HCT116 (cell line): Measurements from ENCODE around the gene ARHGAP19. TPM values are rescaled to one million over a fixed set of nuclear protein-coding genes. Genes with fewer than 3 reads are reported as not detected.

Experiments
- ATAC-seq: fragments of 200-7000 bp; cut with Tn5 transposase; 2 replicates; pipeline ENCODE4 v1.9.1; 2020; ENCODE audit warnings: mild to moderate bottlenecking, moderate library complexity
- BruUV-seq: library from RNA; stranded (reverse); fragments of 400-500 nt; replicated peaks from 2 replicates; lab custom pipeline; 2021; lab: Mats Ljungman, UMichigan
- CTCF ChIA-PET: fragments of 300-600 bp; sonication (Branson Sonifier 250); formaldehyde crosslinking; loops from one replicate; lab custom pipeline; 2021; ENCODE audit warnings: antibody characterized with exemption; lab: Charles Lee
- POLR2A ChIA-PET: fragments of 300-600, 350-600 bp; sonication (Branson Sonifier 250); formaldehyde crosslinking; loops from one replicate; lab custom pipeline; 2021; ENCODE audit warnings: antibody characterized with exemption; lab: Charles Lee
- RAD21 ChIA-PET, 2 experiments: fragments of 300-600 bp; sonication (Branson Sonifier 250); formaldehyde crosslinking; loops; one replicate each; lab custom pipeline; 2023; ENCODE audit warnings: low total read pairs in 2 of 2; ENCODE audit not compliant: uncharacterized antibody in 2 of 2, unreplicated experiment in 2 of 2, low non-redundant PET in 1 of 2; lab: Charles Lee
- DNase-seq: peaks from one replicate; pipeline ENCODE4 v3.0.0-alpha.2; 2010; ENCODE audit warnings: low read depth, low spot score
- H2AFZ ChIP-seq: fragments of 200-600 bp; shearing (Covaris generic), sonication (generic); 2 replicates; pipeline ENCODE4 v1.6.1; 2017; ENCODE audit warnings: low read depth, mixed run types, mixed read lengths, antibody characterized with exemption, low read length; ENCODE audit not compliant: poor library complexity, severe bottlenecking
- H3K27ac ChIP-seq: 2 replicates; pipeline ENCODE4 v1.5.1; 2012; ENCODE audit warnings: low read depth, low read length
- H3K27me3 ChIP-seq: fragments of 200-600 bp; sonication (generic); 2 replicates; pipeline ENCODE4 v1.6.1; 2016; ENCODE audit warnings: mixed run types, low read length, mixed read lengths; ENCODE audit not compliant: insufficient read depth
- H3K36me3 ChIP-seq, 2 experiments: fragments of 200-500 bp in 1 of 2; fragments of 200-600 bp in 1 of 2; sonication (Bioruptor generic) in 1 of 2; sonication (generic) in 1 of 2; 2 replicates each; pipeline versions ENCODE4 v1.5.1 to v1.6.1; 2014 to 2016; ENCODE audit warnings: low read length in 2 of 2, inconsistent platforms in 1 of 2, mixed read lengths in 1 of 2, mixed run types in 1 of 2; ENCODE audit not compliant: insufficient read depth in 2 of 2, control insufficient read depth in 1 of 2
- H3K4me1 ChIP-seq, 2 experiments: fragments of 200-600 bp in 1 of 2; sonication (generic) in 1 of 2; 2 replicates each; pipeline versions ENCODE4 v1.5.1 to v1.6.1; 2012 to 2017; ENCODE audit warnings: low read length in 2 of 2, inconsistent platforms in 1 of 2, mild to moderate bottlenecking in 1 of 2, mixed read lengths in 1 of 2, mixed run types in 1 of 2, moderate library complexity in 1 of 2; ENCODE audit not compliant: insufficient read depth in 2 of 2, control insufficient read depth in 1 of 2
- H3K4me2 ChIP-seq: fragments of 200-600 bp; sonication (generic); 2 replicates; pipeline ENCODE4 v1.6.1; 2017; ENCODE audit warnings: mixed run types, low read length, mixed read lengths
- H3K4me3 ChIP-seq, 2 experiments: fragments of 200-600 bp in 1 of 2; sonication (generic) in 1 of 2; replicated peaks in 1 of 2; 2 replicates each; pipeline ENCODE4 v1.5.1; 2011 to 2016; ENCODE audit warnings: low read length in 2 of 2, control low read depth in 1 of 2, low read depth in 1 of 2, mild to moderate bottlenecking in 1 of 2, mixed read lengths in 1 of 2, mixed run types in 1 of 2
- H3K79me2 ChIP-seq: fragments of 200-600 bp; sonication (generic); 2 replicates; pipeline ENCODE4 v1.6.1; 2017; ENCODE audit warnings: mild to moderate bottlenecking, mixed run types, low read length, moderate library complexity, mixed read lengths; ENCODE audit not compliant: insufficient read depth
- H3K9ac ChIP-seq: fragments of 200-600 bp; sonication (generic); 2 replicates; pipeline ENCODE4 v1.6.1; 2016; ENCODE audit warnings: low read length, mixed read lengths
- H3K9me2 ChIP-seq: fragments of 200-600 bp; sonication (generic), shearing (Covaris generic); 2 replicates; pipeline ENCODE4 v1.6.1; 2017; ENCODE audit warnings: mixed run types, mild to moderate bottlenecking, moderate library complexity; ENCODE audit not compliant: insufficient read depth
- H3K9me3 ChIP-seq, 2 experiments: fragments of 200-500 bp in 1 of 2; fragments of 200-600 bp in 1 of 2; sonication (Bioruptor generic) in 1 of 2; sonication (generic) in 1 of 2; 2 replicates each; pipeline ENCODE4 v1.6.1; 2014 to 2017; ENCODE audit warnings: low read length in 2 of 2, mixed read lengths in 2 of 2, inconsistent platforms in 1 of 2, low read depth in 1 of 2, mild to moderate bottlenecking in 1 of 2, mixed run types in 1 of 2, moderate library complexity in 1 of 2; ENCODE audit not compliant: control insufficient read depth in 1 of 2, insufficient read depth in 1 of 2
- H4K20me1 ChIP-seq: fragments of 200-600 bp; sonication (generic), shearing (Covaris generic); 2 replicates; pipeline ENCODE4 v1.6.1; 2017; ENCODE audit warnings: mixed run types, mild to moderate bottlenecking, moderate library complexity; ENCODE audit not compliant: insufficient read depth
- CEBPB ChIP-seq: IDR thresholded peaks from 2 replicates; pipeline ENCODE4 v1.6.1; 2012; ENCODE audit warnings: low read depth
- CTCF ChIP-seq, 3 experiments: fragments of 200-600 bp in 1 of 3; sonication (generic) in 1 of 3; IDR thresholded peaks in 2 of 3; conservative IDR thresholded peaks in 1 of 3; 2 replicates each; pipeline ENCODE4 v1.5.1; 2012 to 2017; ENCODE audit warnings: low read depth in 2 of 3, low read length in 2 of 3, antibody characterized with exemption in 1 of 3, borderline replicate concordance in 1 of 3, control low read depth in 1 of 3, mild to moderate bottlenecking in 1 of 3, mixed read lengths in 1 of 3, mixed run types in 1 of 3, moderate library complexity in 1 of 3; ENCODE audit not compliant: insufficient read depth in 1 of 3
- EGR1 ChIP-seq: IDR thresholded peaks from 2 replicates; pipeline ENCODE4 v1.6.1; 2012; ENCODE audit warnings: low read depth
- ELF1 ChIP-seq: IDR thresholded peaks from 2 replicates; pipeline ENCODE4 v1.6.1; 2012; ENCODE audit warnings: low read depth, borderline replicate concordance
- EZH2 ChIP-seq: fragments of 200-600 bp; sonication (generic); IDR thresholded peaks from 2 replicates; pipeline ENCODE4 v1.6.1; 2017; ENCODE audit warnings: antibody characterized with exemption, mixed run types
- EZH2phosphoT487 ChIP-seq: fragments of 200-600 bp; IDR thresholded peaks from 2 replicates; pipeline ENCODE4 v1.6.1; 2018; ENCODE audit warnings: antibody characterized with exemption, borderline replicate concordance
- MAX ChIP-seq: IDR thresholded peaks from 2 replicates; pipeline ENCODE4 v1.6.1; 2012
- POLR2AphosphoS5 ChIP-seq: IDR thresholded peaks from 2 replicates; pipeline ENCODE4 v1.6.1; 2011; ENCODE audit warnings: mild to moderate bottlenecking, low read depth, low read length, moderate library complexity
- RAD21 ChIP-seq: IDR thresholded peaks from 2 replicates; pipeline ENCODE4 v1.6.1; 2012; ENCODE audit warnings: low read depth, mild to moderate bottlenecking
- REST ChIP-seq: IDR thresholded peaks from 2 replicates; pipeline ENCODE4 v1.6.1; 2012; ENCODE audit warnings: low read depth
- SIN3A ChIP-seq: IDR thresholded peaks from 2 replicates; pipeline ENCODE4 v1.6.1; 2012; ENCODE audit warnings: low read depth
- SP1 ChIP-seq: IDR thresholded peaks from 2 replicates; pipeline ENCODE4 v1.6.1; 2012; ENCODE audit warnings: low read depth
- SRF ChIP-seq: IDR thresholded peaks from 2 replicates; pipeline ENCODE4 v1.6.1; 2012; ENCODE audit warnings: low read depth
- TCF7L2 ChIP-seq: IDR thresholded peaks from 2 replicates; pipeline ENCODE4 v1.7.0; 2011; ENCODE audit warnings: borderline replicate concordance, inconsistent platforms; ENCODE audit not compliant: insufficient read depth, insufficient read length; ENCODE audit errors: extremely low read depth
- YY1 ChIP-seq: IDR thresholded peaks from 2 replicates; pipeline ENCODE4 v1.6.1; 2011; ENCODE audit warnings: low read length, low read depth, moderate library complexity, mild to moderate bottlenecking; ENCODE audit not compliant: insufficient replicate concordance; ENCODE audit errors: extremely low read depth
- ZBTB33 ChIP-seq: IDR thresholded peaks from 2 replicates; pipeline ENCODE4 v1.6.1; 2011; ENCODE audit warnings: mild to moderate bottlenecking, low read length, moderate library complexity; ENCODE audit not compliant: insufficient replicate concordance; ENCODE audit errors: extremely low read depth
- ZFX ChIP-seq: fragments of 450-650 bp; IDR thresholded peaks from 2 replicates; pipeline ENCODE4 v1.6.1; 2017
- ZNF274 ChIP-seq: fragments of 200-500 bp; sonication (Bioruptor generic); IDR thresholded peaks from 2 replicates; pipeline ENCODE4 v1.6.1; 2014; ENCODE audit warnings: mild to moderate bottlenecking, low read depth, low read length, inconsistent platforms
- intact Hi-C: fragments of 100-400 bp; cut with micrococcal nuclease; formaldehyde crosslinking; loops from 2 replicates; pipeline ENCODE4 v1.10.0; 2022
- total RNA-seq: library from RNA; stranded (reverse); gene quantifications from one replicate; pipeline ENCODE4 v1.2.1, GENCODE V29; 2021; ENCODE audit not compliant: unreplicated experiment

Gene ARHGAP19
- total RNA-seq, 1 experiment from 2014 or later: 36.8 TPM

GRCh38 chr10:97213431-97213830, 79.0 kb downstream of the ARHGAP19 start:
- Histone ChIP-seq H3K9ac (no peak overlapping the region), H3K9me3 (no peaks in the 10 kb centered on the region), H3K79me2 (no peaks in the 10 kb centered on the region), H3K27me3 (no peaks in the 10 kb centered on the region), H3K27ac (no peak overlapping the region), H3K4me2 (no peak overlapping the region), H2AFZ (no peak overlapping the region)
- ChIA-PET CTCF (interaction anchor here (1.9 kb wide), 1 partner anchor 140 kb away, joined by 8 read pairs; no protein-coding TSS in a partner anchor), RAD21 (no interaction called here)
- no peak for DNase-seq
- TF ChIP-seq ZNF274: no peak
- TF ChIP-seq POLR2AphosphoS5: no peak
- no peak for TF ChIP-seq EGR1
- TF ChIP-seq SIN3A: no peak
- no peak for TF ChIP-seq ZBTB33
- no peak for TF ChIP-seq RAD21
- TF ChIP-seq TCF7L2: no peak
- no peak for TF ChIP-seq CTCF (IDR thresholded peaks at IDR 0.05 in 2 of 3, conservative IDR thresholded peaks at IDR 0.05 in 1 of 3; ENCODE audit: borderline replicate concordance in 1 of 3, insufficient read depth in 1 of 3, low read depth in 2 of 3, low read length in 2 of 3)
- TF ChIP-seq EZH2phosphoT487: no peak
- TF ChIP-seq CEBPB: no peak
- TF ChIP-seq EZH2: no peak
- TF ChIP-seq YY1: no peak
- no peak for TF ChIP-seq MAX
- TF ChIP-seq ELF1: no peak
- TF ChIP-seq SP1: no peak
- no peak for TF ChIP-seq REST
- TF ChIP-seq SRF: no peak
- TF ChIP-seq ZFX: no peak
- TF ChIP-seq, all 23 proteins: peak for 0
- no peaks in the 10 kb centered on the region for H4K20me1 ChIP-seq
- BruUV-seq: no TSS peak
- H3K4me1 ChIP-seq: no peaks in the 10 kb centered on the region
- no peak for ATAC-seq
- no peaks in the 10 kb centered on the region for H3K36me3 ChIP-seq
- H3K9me2 ChIP-seq: no peaks in the 10 kb centered on the region
- no peak overlapping the region for H3K4me3 ChIP-seq
- POLR2A ChIA-PET: no interaction called here
- intact Hi-C loops: no loop called here
